ENCODE measurements around the gene VPS33A.

DNA sequence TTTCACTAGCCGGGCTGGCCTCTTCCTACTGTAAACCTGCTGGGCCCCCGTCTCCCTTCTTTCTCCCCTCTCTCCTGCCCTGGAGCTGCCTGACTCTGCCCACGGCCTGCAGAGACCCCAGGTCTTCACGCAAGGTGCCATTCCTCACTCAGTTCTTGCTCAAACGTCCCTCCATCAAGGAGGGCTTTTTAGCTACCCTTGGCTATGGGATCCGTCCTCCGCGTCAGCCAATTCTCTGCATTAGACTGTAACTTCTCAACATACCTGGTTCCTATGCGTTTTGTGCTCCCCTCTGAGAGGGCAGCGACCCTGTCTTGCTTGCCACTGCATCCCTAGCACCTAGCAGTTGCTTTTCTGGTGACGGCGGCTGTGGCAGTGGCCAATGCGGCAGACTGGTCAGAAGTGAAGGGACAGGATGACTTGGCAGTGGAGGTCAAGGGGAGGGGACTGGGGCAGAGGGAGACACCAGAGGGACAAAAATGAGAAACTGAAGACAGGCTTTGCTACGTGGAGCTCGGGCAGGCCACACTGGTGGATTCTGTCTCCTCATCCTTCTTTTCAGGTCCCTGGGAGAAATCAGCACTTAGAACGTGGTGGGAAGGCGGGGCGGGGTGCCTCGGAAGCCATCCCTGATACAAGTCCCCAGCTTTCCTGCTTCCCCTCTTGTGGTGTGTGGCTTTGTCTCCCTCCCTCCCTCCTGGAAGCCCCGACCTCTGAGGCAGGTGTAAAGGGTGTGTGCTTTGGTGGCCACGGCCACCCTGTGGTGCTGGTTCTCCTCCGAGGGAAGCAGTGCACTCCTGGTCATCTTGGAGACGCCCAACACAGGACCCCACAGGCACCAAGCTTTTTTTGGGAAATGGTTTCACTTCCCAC, 61.0 kb downstream of the VPS33A start:
- TF ChIP-seq EZH2 (IDR thresholded peaks at IDR 0.05; ENCODE audit: insufficient read depth, low read length) = no peak
- TF ChIP-seq, protein P1, sequence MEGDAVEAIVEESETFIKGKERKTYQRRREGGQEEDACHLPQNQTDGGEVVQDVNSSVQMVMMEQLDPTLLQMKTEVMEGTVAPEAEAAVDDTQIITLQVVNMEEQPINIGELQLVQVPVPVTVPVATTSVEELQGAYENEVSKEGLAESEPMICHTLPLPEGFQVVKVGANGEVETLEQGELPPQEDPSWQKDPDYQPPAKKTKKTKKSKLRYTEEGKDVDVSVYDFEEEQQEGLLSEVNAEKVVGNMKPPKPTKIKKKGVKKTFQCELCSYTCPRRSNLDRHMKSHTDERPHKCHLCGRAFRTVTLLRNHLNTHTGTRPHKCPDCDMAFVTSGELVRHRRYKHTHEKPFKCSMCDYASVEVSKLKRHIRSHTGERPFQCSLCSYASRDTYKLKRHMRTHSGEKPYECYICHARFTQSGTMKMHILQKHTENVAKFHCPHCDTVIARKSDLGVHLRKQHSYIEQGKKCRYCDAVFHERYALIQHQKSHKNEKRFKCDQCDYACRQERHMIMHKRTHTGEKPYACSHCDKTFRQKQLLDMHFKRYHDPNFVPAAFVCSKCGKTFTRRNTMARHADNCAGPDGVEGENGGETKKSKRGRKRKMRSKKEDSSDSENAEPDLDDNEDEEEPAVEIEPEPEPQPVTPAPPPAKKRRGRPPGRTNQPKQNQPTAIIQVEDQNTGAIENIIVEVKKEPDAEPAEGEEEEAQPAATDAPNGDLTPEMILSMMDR (IDR thresholded peaks at IDR 0.05; ENCODE audit: insufficient read depth, low read depth, low read length) = no peak

All from astrocyte (in vitro differentiated cells and primary cell).